Keratinocyte (primary cell): ENCODE measurements around the gene NSF. TPM values are rescaled to one million over a fixed set of nuclear protein-coding genes. Genes with fewer than 3 reads are reported as not detected.

Experiments
- DNase-seq: peaks from one replicate; pipeline ENCODE4 v3.0.0-alpha.2; 2011; ENCODE audit warnings: low read depth, missing footprints, low spot score
- FAIRE-seq: peaks from 2 replicates; lab custom pipeline; 2011; peaks lifted over from hg19 to GRCh38; lab: Jason Lieb, UNC
- H2AFZ ChIP-seq: 2 replicates; pipeline ENCODE4 v1.6.0; 2012; ENCODE audit warnings: low read length, control low read depth, inconsistent platforms; ENCODE audit not compliant: control insufficient read depth
- H3K27ac ChIP-seq: 2 replicates; pipeline ENCODE4 v1.5.1; 2011; ENCODE audit warnings: low read length; ENCODE audit not compliant: control insufficient read depth, insufficient read depth
- H3K27me3 ChIP-seq: 3 replicates; pipeline ENCODE4 v1.6.0; 2011; ENCODE audit warnings: low read length; ENCODE audit not compliant: control insufficient read depth, insufficient read depth; ENCODE audit errors: extremely low read depth
- H3K36me3 ChIP-seq, 2 experiments: 2 replicates in 1 of 2; 3 replicates in 1 of 2; pipeline ENCODE4 v1.5.1; 2011; ENCODE audit warnings: low read length in 2 of 2, mild to moderate bottlenecking in 1 of 2; ENCODE audit not compliant: control insufficient read depth in 2 of 2, insufficient read depth in 2 of 2; ENCODE audit errors: extremely low read depth in 1 of 2
- H3K4me1 ChIP-seq: 3 replicates; pipeline ENCODE4 v1.5.1; 2011; ENCODE audit warnings: low read length; ENCODE audit not compliant: control insufficient read depth, insufficient read depth; ENCODE audit errors: extremely low read depth
- H3K4me2 ChIP-seq: 3 replicates; pipeline ENCODE4 v1.6.0; 2011; ENCODE audit warnings: low read depth, low read length; ENCODE audit not compliant: control insufficient read depth, insufficient read depth; ENCODE audit errors: extremely low read depth
- H3K4me3 ChIP-seq, 3 experiments: fragments of 200-600 bp in 1 of 3; sonication (generic) in 1 of 3; 2 replicates in 2 of 3; 3 replicates in 1 of 3; pipeline ENCODE4 v1.5.1; 2011 to 2016; ENCODE audit warnings: low read length in 3 of 3, mild to moderate bottlenecking in 3 of 3, control low read depth in 2 of 3, inconsistent platforms in 1 of 3, low read depth in 1 of 3, mixed read lengths in 1 of 3, mixed run types in 1 of 3, moderate library complexity in 1 of 3; ENCODE audit not compliant: control insufficient read depth in 2 of 3, insufficient read depth in 2 of 3; ENCODE audit errors: extremely low read depth in 1 of 3
- H3K79me2 ChIP-seq: 2 replicates; pipeline ENCODE4 v1.6.0; 2012; ENCODE audit warnings: low read length; ENCODE audit not compliant: control insufficient read depth, insufficient read depth
- H3K9ac ChIP-seq: 3 replicates; pipeline ENCODE4 v1.6.0; 2011; ENCODE audit warnings: low read length; ENCODE audit not compliant: control insufficient read depth, insufficient read depth; ENCODE audit errors: extremely low read depth
- H3K9me1 ChIP-seq: 3 replicates; pipeline ENCODE4 v1.6.0; 2011; ENCODE audit warnings: low read length; ENCODE audit not compliant: control insufficient read depth, insufficient read depth; ENCODE audit errors: extremely low read depth
- H3K9me3 ChIP-seq: 2 replicates; pipeline ENCODE4 v1.5.1; 2012; ENCODE audit warnings: low read depth, low read length; ENCODE audit not compliant: control insufficient read depth
- H4K20me1 ChIP-seq: 3 replicates; pipeline ENCODE4 v1.6.0; 2011; ENCODE audit warnings: low read length; ENCODE audit not compliant: control insufficient read depth, insufficient read depth; ENCODE audit errors: extremely low read depth
- CTCF ChIP-seq, 3 experiments: IDR thresholded peaks in 1 of 3; conservative IDR thresholded peaks in 1 of 3; optimal IDR thresholded peaks in 1 of 3; 2 replicates in 2 of 3; 3 replicates in 1 of 3; pipeline versions ENCODE3 to v1.5.1; 2011; ENCODE audit warnings: low read length in 3 of 3, mild to moderate bottlenecking in 3 of 3, moderate library complexity in 2 of 3, control low read depth in 1 of 3, inconsistent platforms in 1 of 3; ENCODE audit not compliant: insufficient read depth in 2 of 3; ENCODE audit errors: extremely low read depth in 1 of 3
- EZH2 ChIP-seq: IDR thresholded peaks from one replicate; pipeline ENCODE4 v1.6.1; 2012; ENCODE audit warnings: inconsistent platforms, mild to moderate bottlenecking, low read length, moderate library complexity
- dilution Hi-C: fragments of 300-500 bp; cut with MboI; formaldehyde crosslinking; loops from one replicate; pipeline ENCODE4 v1.7.0; 2020; ENCODE audit warnings: low sequenced_read_pairs; ENCODE audit not compliant: extremely low pct_ligation_motif_present
- polyA plus RNA-seq, 5 experiments: library from polyadenylated mRNA; depleted of rRNA in 3 of 5; stranded (reverse) in 3 of 5; stranded (forward) in 1 of 5; unstranded in 1 of 5; fragments of >200 nt; gene quantifications; 1 replicate in 1 of 5; 2 replicates in 3 of 5; 3 replicates in 1 of 5; pipeline versions ENCODE4 v1.2.1 to v1.2.3, GENCODE V29; 2011 to 2012; ENCODE audit warnings: missing spikeins in 2 of 5, low read depth in 1 of 5, low replicate concordance in 1 of 5

NSF gene
- polyA plus RNA-seq, 1 donor (not counting 4 experiments of a cell fraction or from before 2014, with no cell fraction given), result 32.3 TPM

- Histone ChIP-seq H2AFZ (no peak overlapping the region), H3K27me3 (no peaks in the 10 kb centered on the region), H4K20me1 (no peaks in the 10 kb centered on the region), H3K4me2 (no peak overlapping the region), H3K9ac (no peak overlapping the region), H3K36me3 (peaks cover 0 to 7% of the 10 kb centered on the region in 2 experiments), H3K4me3 (no peak overlapping the region), H3K9me1 (peaks cover 4% of the 10 kb centered on the region), H3K27ac (no peak overlapping the region), H3K79me2 (no peaks in the 10 kb centered on the region), H3K4me1 (peaks cover 37% of the 10 kb centered on the region), H3K9me3 (no peaks in the 10 kb centered on the region)
- no peak for TF ChIP-seq CTCF (optimal IDR thresholded peaks at IDR 0.05 in 1 of 3, IDR thresholded peaks at IDR 0.05 in 1 of 3, conservative IDR thresholded peaks at IDR 0.05 in 1 of 3; ENCODE audit: extremely low read depth in 1 of 3, insufficient read depth in 2 of 3, low read length in 3 of 3)
- no peak for TF ChIP-seq EZH2
- no peak for DNase-seq
- dilution Hi-C loops, result no loop called here
- FAIRE-seq, result no peak
Measured at GRCh38 chr17:46737326-46737725, 146.9 kb downstream of the NSF start.

- no peak overlapping the region for H3K27ac ChIP-seq
- dilution Hi-C loops, result no loop called here
- DNase-seq, result no peak
- H4K20me1 ChIP-seq, result no peaks in the 10 kb centered on the region
- TF ChIP-seq EZH2, result no peak
- TF ChIP-seq CTCF (optimal IDR thresholded peaks at IDR 0.05 in 1 of 3, IDR thresholded peaks at IDR 0.05 in 1 of 3, conservative IDR thresholded peaks at IDR 0.05 in 1 of 3; ENCODE audit: extremely low read depth in 1 of 3, insufficient read depth in 2 of 3, low read length in 3 of 3), result no peak
- H3K27me3 ChIP-seq, result no peaks in the 10 kb centered on the region
- no peak overlapping the region for H3K9ac ChIP-seq
- no peak for FAIRE-seq
- no peaks in the 10 kb centered on the region for H3K36me3 ChIP-seq
- no peaks in the 10 kb centered on the region for H3K9me3 ChIP-seq
- H3K79me2 ChIP-seq, result no peaks in the 10 kb centered on the region
- H3K4me1 ChIP-seq, result peaks cover 37% of the 10 kb centered on the region
- peaks cover 3% of the 10 kb centered on the region for H3K9me1 ChIP-seq
- no peak overlapping the region for H2AFZ ChIP-seq
- no peak overlapping the region for H3K4me2 ChIP-seq
- H3K4me3 ChIP-seq, result no peak overlapping the region
Measured at GRCh38 chr17:46738544-46738943, 148.1 kb downstream of the NSF start.
